ENCODE data around the gene DTX3.
"Not testable (repeated sequence)": the region's sequence is repeated elsewhere in the genome, so short reads cannot be mapped to it uniquely, and the experiment has no call there.

Gene DTX3

GRCh38 chr12:57637364-57637763 is 32.7 kb downstream of the DTX3 start:
- DNase-seq = no peak

GRCh38 chr12:57638096-57638495 is 33.5 kb downstream of the DTX3 start:
- DNase-seq = no peak

DNA sequence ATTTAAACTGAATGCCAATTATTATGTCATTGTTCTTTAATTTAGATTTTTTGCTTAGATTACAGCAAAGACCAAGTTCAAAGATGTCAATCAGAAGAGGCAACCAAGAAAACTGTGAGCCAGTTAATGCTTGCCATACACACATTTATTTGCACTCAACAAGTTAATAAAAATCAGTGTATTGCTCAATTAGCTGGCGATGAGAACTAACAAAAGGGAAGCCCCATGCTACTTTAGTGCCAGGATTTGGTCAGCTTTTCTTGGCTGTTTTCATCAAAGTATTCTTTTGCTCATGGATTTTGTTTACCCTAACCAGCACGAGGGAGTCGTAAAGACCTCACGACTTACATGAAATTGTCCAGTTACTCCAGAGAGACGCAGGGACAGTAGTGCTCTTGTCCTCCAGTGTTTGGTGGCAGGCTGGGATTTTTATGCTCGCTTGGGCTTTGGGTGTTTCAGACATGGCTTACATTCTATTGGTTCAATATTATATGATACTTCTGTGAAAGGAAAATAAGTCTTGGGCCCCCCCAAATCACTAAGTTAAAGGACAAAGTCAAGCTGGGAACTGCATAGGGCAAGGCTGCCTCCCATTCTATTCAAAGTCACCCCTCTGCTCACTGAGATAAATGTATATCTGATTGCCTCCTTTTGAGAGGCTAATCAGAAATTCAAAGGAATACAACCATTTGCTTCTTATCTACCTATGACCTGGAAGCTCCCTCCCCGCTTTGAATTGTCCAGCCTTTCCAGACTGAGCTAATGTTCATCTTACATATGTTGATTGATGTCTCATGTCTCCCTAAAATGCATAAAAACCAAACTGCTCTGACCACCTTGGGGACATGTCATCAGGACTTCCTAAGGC is 35.8 kb downstream of the DTX3 start:
- DNase-seq = no peak

DNA sequence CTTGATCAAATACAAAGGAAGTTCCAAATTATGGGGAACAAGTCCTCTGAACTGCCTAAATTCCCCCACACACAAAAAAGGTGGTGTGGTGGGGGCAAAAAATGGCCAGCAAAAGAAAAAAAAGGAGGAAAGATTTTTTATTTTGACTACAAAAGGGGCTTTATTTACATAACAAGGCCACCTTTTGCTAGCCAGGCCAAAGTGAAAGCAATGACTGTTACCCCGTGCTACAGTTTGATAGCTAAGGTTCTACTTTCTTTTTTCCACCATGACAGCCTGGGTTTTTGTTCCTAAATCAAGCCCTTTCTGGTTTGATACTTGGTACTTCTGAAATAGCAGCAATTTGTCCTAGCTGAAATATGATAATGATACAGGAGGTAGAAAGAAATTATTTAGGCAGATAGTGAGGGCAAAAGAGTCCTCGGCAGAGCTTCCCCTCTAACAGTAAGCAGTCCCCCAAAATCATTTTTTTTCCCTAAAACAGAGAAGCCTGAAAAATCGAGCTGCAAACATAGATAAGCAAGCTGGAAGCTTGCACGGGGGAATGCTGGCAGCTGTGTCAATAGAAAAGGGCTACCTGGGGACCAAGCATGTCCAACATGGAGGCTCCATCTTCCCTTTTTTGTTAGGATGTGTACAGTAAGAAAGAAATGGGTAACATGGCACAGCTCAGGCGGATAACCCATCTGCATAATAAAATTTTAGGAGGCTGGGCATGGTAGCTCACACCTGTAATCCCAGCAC is 37.2 kb downstream of the DTX3 start:
- no peak for DNase-seq

DNA sequence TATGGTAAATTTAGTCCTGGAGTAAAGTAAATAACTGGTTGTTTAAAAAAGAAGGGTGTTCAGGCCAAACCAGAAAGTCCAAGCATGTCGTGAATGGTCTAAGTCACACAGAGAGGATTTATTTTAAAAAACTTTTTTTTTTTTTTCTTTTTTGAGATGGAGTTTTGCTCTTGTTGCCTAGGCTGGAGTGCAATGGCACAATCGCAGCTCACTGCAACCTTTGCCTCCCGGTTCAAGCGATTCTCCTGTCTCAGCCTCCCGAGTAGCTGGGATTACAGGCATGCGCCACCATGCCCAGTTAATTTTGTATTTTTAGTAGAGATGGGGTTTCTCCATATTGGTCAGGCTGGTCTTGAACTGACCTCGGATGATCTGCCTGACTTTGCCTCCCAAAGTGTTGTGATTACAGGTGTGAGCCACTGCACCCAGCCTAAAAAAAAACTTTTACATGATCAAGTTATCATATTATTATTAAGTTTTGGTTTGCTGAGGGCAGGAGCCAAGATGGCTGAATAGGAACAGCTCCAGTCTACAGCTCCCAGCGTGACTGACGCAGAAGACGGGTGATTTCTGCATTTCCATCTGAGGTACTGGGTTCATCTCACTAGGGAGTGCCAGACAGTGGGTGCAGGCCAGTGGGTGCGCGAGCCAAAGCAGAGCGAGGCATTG is 41.5 kb downstream of the DTX3 start:
- DNase-seq = not testable (repeated sequence)

GRCh38 chr12:57646659-57647049 is 42.0 kb downstream of the DTX3 start:
- not testable (repeated sequence) for DNase-seq

GRCh38 chr12:57654042-57654441 is 49.4 kb downstream of the DTX3 start:
- DNase-seq = no peak

DNA sequence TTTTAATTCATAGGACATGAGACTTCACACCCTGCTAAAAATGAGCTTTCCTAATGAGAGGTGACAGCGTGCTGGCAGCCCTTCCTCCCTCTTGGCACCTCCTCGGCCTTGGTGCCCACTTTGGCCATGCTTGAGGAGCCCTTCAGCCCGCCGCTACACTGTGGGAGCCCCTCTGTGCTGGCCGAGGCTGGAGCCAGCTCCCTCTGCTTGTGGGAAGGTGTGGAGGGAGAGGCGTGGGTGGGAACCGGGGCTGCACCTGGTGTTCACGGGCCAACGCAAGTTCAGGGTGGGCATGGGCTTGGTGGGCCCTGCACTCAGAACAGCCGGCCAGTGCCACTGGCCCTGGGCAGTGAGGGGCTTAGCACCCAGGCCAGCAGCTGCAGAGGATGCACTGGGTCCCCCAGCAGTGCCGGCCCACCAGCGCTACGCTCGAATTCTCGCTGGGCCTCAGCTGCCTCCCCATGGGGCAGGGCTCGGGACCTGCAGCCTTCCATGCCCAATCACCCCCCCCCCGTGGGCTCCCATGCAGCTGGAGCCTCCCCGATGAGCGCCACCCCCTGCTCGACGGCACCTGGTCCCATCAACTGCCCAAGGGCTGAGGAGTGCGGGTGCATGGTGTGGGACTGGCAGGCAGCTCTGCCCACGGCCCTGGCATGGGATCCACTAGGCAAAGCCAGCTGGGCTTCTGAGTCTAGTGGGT is 51.1 kb downstream of the DTX3 start:
- no peak for DNase-seq

DNA sequence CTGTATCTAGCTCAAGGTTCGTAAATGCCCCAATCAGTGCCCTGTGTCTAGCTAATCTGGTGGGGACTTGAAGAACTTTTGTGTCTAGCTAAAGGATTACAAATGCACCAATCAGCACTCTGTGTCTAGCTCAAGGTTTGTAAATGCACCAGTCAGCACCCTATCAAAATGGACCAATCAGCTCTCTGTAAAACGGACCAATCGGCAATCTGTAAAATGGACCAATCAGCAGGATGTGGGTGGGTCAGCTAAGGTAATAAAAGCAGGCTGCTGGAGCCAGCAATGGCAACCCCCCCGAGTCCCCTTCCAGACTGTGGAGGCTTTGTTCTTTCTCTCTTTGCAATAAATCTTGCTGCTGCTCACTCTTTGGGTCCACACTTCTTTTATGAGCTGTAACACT is 51.8 kb downstream of the DTX3 start:
- not testable (repeated sequence) for DNase-seq

DNA sequence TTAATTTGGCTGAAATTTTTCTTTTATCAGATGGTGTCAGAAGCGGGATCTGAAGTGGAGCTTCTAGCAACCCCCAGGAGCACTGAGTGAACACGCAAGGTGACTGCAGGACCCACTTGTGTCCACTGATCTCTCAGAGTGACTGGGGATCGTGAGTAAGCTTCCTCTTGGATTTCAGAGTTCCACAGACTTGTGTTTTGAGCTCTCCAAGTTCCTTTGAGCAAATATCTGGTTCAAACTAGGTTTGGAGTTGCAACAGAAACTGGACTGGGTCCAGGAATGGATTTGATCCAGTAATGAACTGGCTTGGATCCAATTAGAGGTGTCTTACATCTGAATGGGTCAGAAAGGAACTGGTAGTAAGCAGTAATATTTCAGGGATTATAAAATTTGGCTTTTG is 53.1 kb downstream of the DTX3 start:
- peak; percentile 59 for DNase-seq

DNA sequence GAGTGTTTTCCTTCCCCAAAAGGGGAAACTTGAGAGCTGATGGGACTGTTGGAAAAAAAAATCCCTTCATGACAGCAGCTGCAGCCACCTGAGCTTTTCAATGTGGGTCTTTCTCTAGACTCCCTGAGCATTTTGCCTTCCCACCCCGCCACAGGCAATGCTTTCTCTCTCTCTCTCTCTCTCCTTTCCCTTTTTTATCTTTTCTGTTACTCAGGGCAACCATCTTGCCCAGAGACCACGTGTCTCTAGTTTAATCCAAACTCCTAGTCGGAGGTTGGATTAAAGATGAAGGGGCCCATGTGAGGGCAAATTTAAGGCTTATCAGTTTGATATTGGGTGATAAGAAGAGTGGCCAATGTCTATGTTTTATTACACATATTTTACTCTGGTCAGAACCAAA is 54.3 kb downstream of the DTX3 start:
- DNase-seq = no peak
